ENCODE data around the gene CDC42SE2. TPM values are rescaled to one million over a fixed set of nuclear protein-coding genes. Genes with fewer than 3 reads are reported as not detected.

The CDC42SE2 gene
- total RNA-seq, 4 donors from 2014 or later: 25.2 to 38.7 (median 30.1) TPM

- TF ChIP-seq EP300 (IDR thresholded peaks at IDR 0.05) (no peak), CTCF (IDR thresholded peaks at IDR 0.05) (no peak), POLR2AphosphoS5 (IDR thresholded peaks at IDR 0.05) (no peak), POLR2A (IDR thresholded peaks at IDR 0.05) (no peak)
- no peak for ATAC-seq
- Histone ChIP-seq H3K36me3 (no peaks in the 10 kb centered on the region), H3K27me3 (no peaks in the 10 kb centered on the region), H3K27ac (no peak overlapping the region), H3K4me3 (no peak overlapping the region), H3K9me3 (no peaks in the 10 kb centered on the region), H3K4me1 (no peaks in the 10 kb centered on the region)
- WGBS, 2 donors (ENCODE audit: low coverage in 1 of 2): 90 to 91% methylated on average over 3 to 4 of the region's 4 CpGs
These were observed 105.0 kb downstream of the CDC42SE2 start for GRCh38 chr5:131368866-131369265.

DNA sequence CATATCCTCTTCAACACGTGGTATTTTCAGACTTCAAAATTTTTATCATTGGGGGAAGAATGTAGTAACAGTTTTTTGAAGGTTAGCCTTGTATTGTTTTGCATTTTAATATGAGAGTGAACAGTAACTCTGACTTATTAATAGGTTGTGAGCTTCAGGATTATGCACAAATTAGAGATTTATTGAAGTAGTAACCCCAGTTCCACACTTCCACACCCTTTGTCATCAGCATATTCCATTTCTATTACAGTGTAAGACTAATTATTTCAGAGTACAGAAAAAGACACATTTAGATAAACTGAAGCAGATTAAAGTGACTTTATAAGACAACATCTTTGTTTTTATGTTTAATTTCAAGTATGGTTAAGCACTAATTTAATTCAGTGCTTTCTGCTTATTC is 105.7 kb downstream of the CDC42SE2 start:
- TF ChIP-seq CTCF (IDR thresholded peaks at IDR 0.05): no peak
- no peak for TF ChIP-seq POLR2A (IDR thresholded peaks at IDR 0.05)
- no peak for TF ChIP-seq POLR2AphosphoS5 (IDR thresholded peaks at IDR 0.05)
- TF ChIP-seq EP300 (IDR thresholded peaks at IDR 0.05): no peak
- H3K36me3 ChIP-seq: no peaks in the 10 kb centered on the region
- no peak for ATAC-seq
- WGBS, 2 donors (ENCODE audit: low coverage in 1 of 2): 57 to 75% methylated on average over 1 of the region's 1 CpG
- H3K4me3 ChIP-seq: no peak overlapping the region
- H3K27ac ChIP-seq: no peak overlapping the region
- H3K9me3 ChIP-seq: no peaks in the 10 kb centered on the region
- H3K27me3 ChIP-seq: no peaks in the 10 kb centered on the region
- peaks cover 0 to 7% (median 0%) of the 10 kb centered on the region in 3 donors for H3K4me1 ChIP-seq

GRCh38 chr5:131371835-131372234 is 108.0 kb downstream of the CDC42SE2 start:
- no peak overlapping the region for H3K27ac ChIP-seq
- H3K9me3 ChIP-seq: no peaks in the 10 kb centered on the region
- peaks cover 0 to 8% (median 0%) of the 10 kb centered on the region in 3 donors for H3K4me1 ChIP-seq
- H3K4me3 ChIP-seq: no peak overlapping the region
- no peaks in the 10 kb centered on the region for H3K36me3 ChIP-seq
- ATAC-seq: no peak
- no peaks in the 10 kb centered on the region for H3K27me3 ChIP-seq
- 88 to 89% methylated on average over 2 of the region's 2 CpGs for WGBS, 2 donors (ENCODE audit: low coverage in 1 of 2)
- TF ChIP-seq POLR2AphosphoS5 (IDR thresholded peaks at IDR 0.05) (no peak), CTCF (IDR thresholded peaks at IDR 0.05) (no peak), POLR2A (IDR thresholded peaks at IDR 0.05) (no peak), EP300 (IDR thresholded peaks at IDR 0.05) (no peak)

DNA sequence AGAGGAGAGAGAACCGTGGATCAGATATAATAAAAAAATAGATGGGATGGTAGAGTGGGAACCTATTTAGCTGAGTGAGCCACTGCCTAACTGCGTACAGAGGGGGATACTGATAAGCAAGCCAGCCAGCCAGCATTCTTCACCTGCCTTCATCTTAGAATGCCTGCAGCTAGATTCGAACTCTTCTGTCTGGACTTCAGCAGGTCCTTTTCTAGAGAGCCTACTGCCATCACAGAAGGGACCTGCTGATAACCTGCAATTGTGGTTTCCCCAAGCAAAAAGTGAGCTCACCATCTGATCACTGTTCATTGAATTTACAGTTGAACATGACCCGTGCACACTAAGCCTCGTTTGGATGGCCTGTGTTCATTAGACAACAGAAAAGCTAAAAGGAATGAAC is 109.4 kb downstream of the CDC42SE2 start:
- WGBS, 2 donors (ENCODE audit: low coverage in 1 of 2): 70 to 95% methylated on average over 2 to 3 of the region's 5 CpGs
- no peak for ATAC-seq

More for the DNA sequence above, 109.4 kb downstream of the CDC42SE2 start:
- Histone ChIP-seq H3K27me3 (no peaks in the 10 kb centered on the region), H3K4me1 (peaks cover 0 to 15% (median 0%) of the 10 kb centered on the region in 3 donors), H3K27ac (no peak overlapping the region), H3K4me3 (no peak overlapping the region), H3K36me3 (no peaks in the 10 kb centered on the region), H3K9me3 (no peaks in the 10 kb centered on the region)
- TF ChIP-seq POLR2AphosphoS5 (IDR thresholded peaks at IDR 0.05) (no peak), POLR2A (IDR thresholded peaks at IDR 0.05) (no peak), CTCF (IDR thresholded peaks at IDR 0.05) (no peak), EP300 (IDR thresholded peaks at IDR 0.05) (no peak)
